NCI-H1417 (cell line): ENCODE measurements around the gene NR4A3.
"Not testable (repeated sequence)": the region's sequence is repeated elsewhere in the genome, so short reads cannot be mapped to it uniquely, and the experiment has no call there.

ENCODE experiments used
- DNase-seq, 3 experiments: peaks; one replicate each; lab custom pipeline; 2025; lab: John Stamatoyannopoulos, UW

NR4A3 gene

GRCh38 chr9:99821396-99822108 is at the start of gene NR4A3:
NR4A3 (plus strand) TSS chr9:99821885; CDS start chr9:99828043, 6,158 bp downstream.
- peak; percentile 90 to 97 (median 95) for DNase-seq

- peak in 2 of 3 experiments; percentile 73 to 94 for DNase-seq
These were observed 48.1 kb upstream of the NR4A3 start for GRCh38 chr9:99773468-99774138.

- no peak for DNase-seq
These were observed 43.4 kb upstream of the NR4A3 start for GRCh38 chr9:99778308-99778707.

- DNase-seq: no peak
These were observed 42.8 kb upstream of the NR4A3 start for GRCh38 chr9:99778836-99779235.

GRCh38 chr9:99779277-99779676 is 42.4 kb upstream of the NR4A3 start:
- DNase-seq: peak in 1 of 3 experiments; percentile 50

- not testable (repeated sequence) for DNase-seq
These were observed 39.3 kb upstream of the NR4A3 start for GRCh38 chr9:99782349-99782748.

GRCh38 chr9:99782962-99783718 is 38.5 kb upstream of the NR4A3 start:
- no peak for DNase-seq

DNA sequence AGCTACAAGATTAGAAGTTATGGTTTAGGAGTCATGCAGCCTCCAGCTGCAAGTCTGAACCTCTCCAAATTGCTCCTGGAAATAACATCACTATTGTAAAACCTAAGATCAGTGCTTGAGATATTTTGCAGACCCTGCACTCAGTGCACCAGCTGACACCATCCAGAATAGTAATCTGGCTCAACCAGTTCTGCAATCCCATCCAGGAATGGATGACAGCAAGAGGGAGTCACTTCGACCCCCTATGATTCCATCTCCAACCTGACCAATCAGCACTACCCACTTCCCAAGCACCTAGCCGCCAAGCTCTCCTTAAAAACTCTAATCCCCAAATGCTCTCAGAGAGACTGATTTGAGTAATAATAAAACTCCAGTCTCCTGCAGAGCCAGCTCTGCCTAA is 37.9 kb upstream of the NR4A3 start:
- no peak for DNase-seq

DNA sequence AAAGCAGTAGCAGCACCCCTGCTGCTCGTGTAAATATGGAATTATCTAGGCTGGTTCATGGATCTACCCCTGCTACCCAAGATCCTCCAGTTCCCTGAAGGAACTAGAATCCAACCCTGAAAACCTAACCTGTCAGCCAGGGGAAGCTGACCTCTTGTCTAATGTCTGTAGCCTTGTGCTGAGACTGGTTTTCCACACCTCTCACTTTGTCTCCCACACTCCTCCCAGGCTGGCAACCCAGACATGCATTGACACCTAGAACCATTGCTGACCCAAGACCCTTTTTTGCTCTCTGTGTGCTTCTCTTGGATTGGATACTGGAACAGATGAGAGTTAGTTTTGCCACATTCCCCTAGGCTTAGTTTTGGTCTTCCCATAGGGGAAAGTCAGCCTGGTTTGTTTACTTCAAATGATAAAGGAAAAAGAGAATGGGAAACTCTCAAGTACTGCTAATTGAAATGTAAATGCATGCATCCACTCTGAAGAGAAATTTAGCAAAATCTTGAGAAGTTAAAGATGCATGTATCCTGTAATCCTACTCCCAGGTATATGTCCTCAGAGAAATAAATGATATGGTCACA is 36.6 kb upstream of the NR4A3 start:
- DNase-seq: peak in 1 of 3 experiments; percentile 16

GRCh38 chr9:99787556-99787955 is 34.1 kb upstream of the NR4A3 start:
- no peak for DNase-seq

DNA sequence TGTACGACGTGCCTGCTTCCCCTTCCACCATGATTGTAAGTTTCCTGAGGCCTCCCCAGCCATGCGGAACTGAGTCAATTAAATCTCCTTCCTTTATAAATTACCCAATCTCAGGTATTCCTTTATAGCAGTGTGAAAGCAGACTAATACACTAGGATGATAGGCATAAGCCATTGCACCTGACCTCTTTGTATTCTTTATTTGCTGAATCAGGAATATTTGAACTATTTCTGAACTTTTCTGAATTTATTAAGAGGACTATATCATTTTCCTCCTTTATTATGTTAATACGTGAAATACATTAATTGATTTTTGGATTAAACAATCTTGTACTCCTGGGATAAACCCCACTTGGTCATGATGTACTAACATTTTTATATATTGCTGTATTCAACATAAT is 28.2 kb upstream of the NR4A3 start:
- DNase-seq: no peak

DNA sequence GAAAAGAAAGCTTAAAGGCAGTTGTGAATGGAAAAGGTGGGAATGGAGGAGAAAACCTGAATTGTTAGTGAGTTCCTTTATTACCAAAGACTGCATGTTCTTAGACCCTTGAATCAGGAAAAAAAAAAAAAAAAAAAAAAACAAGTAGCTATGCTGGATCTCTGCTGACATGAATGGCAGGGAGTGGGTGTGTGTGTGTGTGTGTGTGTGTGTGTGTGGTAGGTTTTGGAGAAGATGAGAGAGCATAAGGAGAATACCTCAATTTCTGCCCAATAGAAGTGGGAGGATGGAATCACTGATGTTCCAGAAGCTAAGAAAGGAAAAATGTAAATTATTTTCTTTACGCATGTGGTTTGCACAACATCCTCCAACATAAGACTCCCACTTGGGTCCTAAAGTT is 25.5 kb upstream of the NR4A3 start:
- DNase-seq: no peak

GRCh38 chr9:99801775-99802174 is 19.9 kb upstream of the NR4A3 start:
- DNase-seq: no peak

- no peak for DNase-seq
These were observed 18.0 kb upstream of the NR4A3 start for GRCh38 chr9:99803694-99804093.

DNA sequence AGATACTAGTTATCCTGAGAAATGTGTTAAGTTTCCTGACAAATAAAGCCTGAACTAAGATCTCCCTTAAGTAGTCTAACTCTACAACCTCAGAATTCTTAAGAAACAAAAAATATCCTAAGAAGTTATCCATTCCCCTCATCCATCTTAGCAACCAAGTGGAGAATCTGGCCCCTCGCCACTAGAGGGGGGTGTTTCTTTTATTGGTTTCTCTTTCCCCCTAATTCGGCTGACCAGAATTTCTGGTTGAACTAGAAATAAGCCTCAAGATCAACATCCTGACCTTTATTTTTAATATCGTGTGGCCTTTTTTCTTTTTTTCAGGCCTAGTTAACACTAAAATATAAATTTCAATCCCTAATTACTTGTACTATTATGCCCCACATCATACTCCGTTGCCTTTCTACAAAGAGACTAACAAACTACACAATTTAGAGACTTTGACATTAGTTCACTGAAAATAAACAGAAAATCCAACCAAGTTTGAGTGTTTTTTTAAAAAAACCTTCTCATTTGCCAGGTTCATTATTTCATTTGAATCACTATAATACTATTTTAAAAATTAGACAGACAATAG is 14.3 kb upstream of the NR4A3 start:
- peak; percentile 35 to 83 (median 60) for DNase-seq

DNA sequence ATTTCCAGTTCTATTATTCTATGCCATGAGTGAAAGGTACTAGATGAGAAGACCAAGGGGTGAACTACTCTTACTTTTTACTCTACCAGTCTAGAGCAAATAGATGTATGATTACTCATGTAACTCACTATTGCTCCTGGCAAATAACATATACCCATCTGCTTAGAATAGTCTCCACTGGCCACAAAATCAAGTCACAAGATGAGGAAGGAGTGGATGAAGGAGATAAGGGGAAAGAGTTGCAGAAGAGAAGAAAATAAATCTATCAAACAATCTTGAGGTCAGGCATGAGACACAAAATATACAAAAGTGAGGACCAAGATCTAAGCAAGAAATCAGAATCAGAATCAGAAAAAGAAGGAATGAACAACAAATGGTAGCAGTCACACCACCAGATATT is 13.7 kb upstream of the NR4A3 start:
- DNase-seq: no peak

- DNase-seq: no peak
These were observed 13.2 kb upstream of the NR4A3 start for GRCh38 chr9:99808454-99808853.

GRCh38 chr9:99809586-99810319 is 11.9 kb upstream of the NR4A3 start:
- peak in 1 of 3 experiments; percentile 8 for DNase-seq

GRCh38 chr9:99811172-99811571 is 10.5 kb upstream of the NR4A3 start:
- DNase-seq: no peak

GRCh38 chr9:99811598-99812383 is 9.9 kb upstream of the NR4A3 start:
- DNase-seq: no peak

GRCh38 chr9:99813739-99814138 is 7.9 kb upstream of the NR4A3 start:
- no peak for DNase-seq
